Measurements from ENCODE around the gene MYH14. TPM values are rescaled to one million over a fixed set of nuclear protein-coding genes. Genes with fewer than 3 reads are reported as not detected.
"Not testable (repeated sequence)": the region's sequence is repeated elsewhere in the genome, so short reads cannot be mapped to it uniquely, and the experiment has no call there.

The MYH14 gene
- total RNA-seq, 1 donor from 2014 or later: 0.59 TPM

GRCh38 chr19:50344661-50345318 is 141.4 kb downstream of the MYH14 start:
- TF ChIP-seq CTCF (IDR thresholded peaks at IDR 0.05; ENCODE audit: partially characterized antibody, unreplicated experiment): no peak
- Mint-ChIP-seq H3K9me3 (ENCODE audit: unreplicated experiment) (peaks cover 1% of the 10 kb centered on the region), H3K4me3 (ENCODE audit: unreplicated experiment) (no peak overlapping the region), H3K27ac (ENCODE audit: unreplicated experiment) (no peak overlapping the region), H3K27me3 (ENCODE audit: unreplicated experiment) (no peaks in the 10 kb centered on the region), H3K36me3 (ENCODE audit: unreplicated experiment) (peaks cover 20% of the 10 kb centered on the region), H3K4me1 (ENCODE audit: low read depth, unreplicated experiment) (no peaks in the 10 kb centered on the region)
- no peak for DNase-seq

GRCh38 chr19:50347089-50347581 is 143.7 kb downstream of the MYH14 start:
- peaks cover 13% of the 10 kb centered on the region for H3K36me3 Mint-ChIP-seq (ENCODE audit: unreplicated experiment)
- not testable (repeated sequence) for H3K27ac Mint-ChIP-seq (ENCODE audit: unreplicated experiment); H3K27me3 Mint-ChIP-seq (ENCODE audit: unreplicated experiment); H3K9me3 Mint-ChIP-seq (ENCODE audit: unreplicated experiment); DNase-seq; H3K4me1 Mint-ChIP-seq (ENCODE audit: low read depth, unreplicated experiment); H3K4me3 Mint-ChIP-seq (ENCODE audit: unreplicated experiment)

GRCh38 chr19:50349277-50350057 is 146.0 kb downstream of the MYH14 start:
- DNase-seq: no peak
- H3K4me1 Mint-ChIP-seq (ENCODE audit: low read depth, unreplicated experiment): no peaks in the 10 kb centered on the region
- H3K27ac Mint-ChIP-seq (ENCODE audit: unreplicated experiment): no peak overlapping the region
- peaks cover 9% of the 10 kb centered on the region for H3K36me3 Mint-ChIP-seq (ENCODE audit: unreplicated experiment)
- peaks cover 1% of the 10 kb centered on the region for H3K9me3 Mint-ChIP-seq (ENCODE audit: unreplicated experiment)
- no peak for TF ChIP-seq CTCF (IDR thresholded peaks at IDR 0.05; ENCODE audit: partially characterized antibody, unreplicated experiment)
- H3K27me3 Mint-ChIP-seq (ENCODE audit: unreplicated experiment): no peaks in the 10 kb centered on the region
- H3K4me3 Mint-ChIP-seq (ENCODE audit: unreplicated experiment): no peak overlapping the region

GRCh38 chr19:50352242-50352641 is 148.8 kb downstream of the MYH14 start:
- Mint-ChIP-seq H3K9me3 (ENCODE audit: unreplicated experiment) (no peaks in the 10 kb centered on the region), H3K27me3 (ENCODE audit: unreplicated experiment) (no peaks in the 10 kb centered on the region), H3K4me3 (ENCODE audit: unreplicated experiment) (no peak overlapping the region), H3K4me1 (ENCODE audit: low read depth, unreplicated experiment) (no peaks in the 10 kb centered on the region), H3K36me3 (ENCODE audit: unreplicated experiment) (no peaks in the 10 kb centered on the region), H3K27ac (ENCODE audit: unreplicated experiment) (no peak overlapping the region)
- no peak for TF ChIP-seq CTCF (IDR thresholded peaks at IDR 0.05; ENCODE audit: partially characterized antibody, unreplicated experiment)
- DNase-seq: no peak

GRCh38 chr19:50353487-50353880 is 150.1 kb downstream of the MYH14 start:
- not testable (repeated sequence) for H3K9me3 Mint-ChIP-seq (ENCODE audit: unreplicated experiment); H3K27ac Mint-ChIP-seq (ENCODE audit: unreplicated experiment); H3K4me1 Mint-ChIP-seq (ENCODE audit: low read depth, unreplicated experiment); H3K4me3 Mint-ChIP-seq (ENCODE audit: unreplicated experiment); H3K36me3 Mint-ChIP-seq (ENCODE audit: unreplicated experiment); DNase-seq; H3K27me3 Mint-ChIP-seq (ENCODE audit: unreplicated experiment)

- no peaks in the 10 kb centered on the region for H3K4me1 Mint-ChIP-seq (ENCODE audit: low read depth, unreplicated experiment)
- H3K4me3 Mint-ChIP-seq (ENCODE audit: unreplicated experiment): peak overlapping the region; percentile 2
- DNase-seq: no peak
- H3K27ac Mint-ChIP-seq (ENCODE audit: unreplicated experiment): no peak overlapping the region
- peaks cover 4% of the 10 kb centered on the region for H3K9me3 Mint-ChIP-seq (ENCODE audit: unreplicated experiment)
- peaks cover 3% of the 10 kb centered on the region for H3K27me3 Mint-ChIP-seq (ENCODE audit: unreplicated experiment)
- TF ChIP-seq CTCF (IDR thresholded peaks at IDR 0.05; ENCODE audit: partially characterized antibody, unreplicated experiment): no peak
- H3K36me3 Mint-ChIP-seq (ENCODE audit: unreplicated experiment): no peaks in the 10 kb centered on the region
Observed at GRCh38 chr19:50356691-50357177, 153.3 kb downstream of the MYH14 start.

Measured in glutamatergic neuron (in vitro differentiated cells).